SU-DHL-6 (cell line): ENCODE results near the gene PRKCE.

Source experiments
- H2AFZ ChIP-seq: fragments of 200-600 bp; sonication (generic); 2 replicates; pipeline ENCODE4 v1.6.1; 2014; ENCODE audit warnings: low read depth, mild to moderate bottlenecking, moderate library complexity, mixed read lengths, antibody characterized with exemption, low read length; ENCODE audit not compliant: severe bottlenecking
- H3F3A ChIP-seq: fragments of 200-600 bp; shearing (Covaris generic); 2 replicates; pipeline ENCODE4 v1.6.0; 2016; ENCODE audit warnings: antibody characterized with exemption, mild to moderate bottlenecking; ENCODE audit not compliant: insufficient read depth
- H3K27ac ChIP-seq: fragments of 200-600 bp; sonication (generic); 2 replicates; pipeline ENCODE4 v1.5.1; 2016; ENCODE audit warnings: low read depth, mild to moderate bottlenecking, low read length, moderate library complexity, mixed read lengths
- H3K27me3 ChIP-seq: fragments of 200-600 bp; sonication (generic), shearing (Covaris generic); 2 replicates; pipeline ENCODE4 v1.6.0; 2014; ENCODE audit warnings: mild to moderate bottlenecking, low read length
- H3K36me3 ChIP-seq: fragments of 200-600 bp; sonication (generic); 2 replicates; pipeline ENCODE4 v1.6.1; 2014; ENCODE audit warnings: mild to moderate bottlenecking, low read length, mixed read lengths
- H3K4me2 ChIP-seq: fragments of 300-600, 200-600 bp; shearing (Covaris generic), sonication (generic); 2 replicates; pipeline ENCODE4 v1.6.0; 2014; ENCODE audit warnings: low read length, low read depth, mild to moderate bottlenecking; ENCODE audit not compliant: poor library complexity, severe bottlenecking
- H3K4me3 ChIP-seq: fragments of 200-600 bp; sonication (generic); 2 replicates; pipeline ENCODE4 v1.5.1; 2014; ENCODE audit warnings: antibody characterized with exemption, low read length, mild to moderate bottlenecking, mixed read lengths; ENCODE audit not compliant: insufficient read depth, poor library complexity, severe bottlenecking
- H3K79me2 ChIP-seq: fragments of 200-600 bp; sonication (generic); 2 replicates; pipeline ENCODE4 v1.6.1; 2014; ENCODE audit warnings: mild to moderate bottlenecking, low read length, moderate library complexity; ENCODE audit not compliant: insufficient read depth
- H3K9ac ChIP-seq: fragments of 200-600 bp; sonication (generic); 2 replicates; pipeline ENCODE4 v1.7.0; 2014; ENCODE audit warnings: mild to moderate bottlenecking, low read length
- H3K9me2 ChIP-seq: fragments of 200-600 bp; sonication (generic); replicated peaks from 2 replicates; pipeline ENCODE4 v1.6.1; 2014; ENCODE audit warnings: low read length; ENCODE audit not compliant: insufficient read depth
- H3K9me3 ChIP-seq: fragments of 200-600 bp; sonication (generic); 2 replicates; pipeline ENCODE4 v1.6.1; 2014; ENCODE audit warnings: low read length, mixed read lengths; ENCODE audit not compliant: insufficient read depth
- H4K20me1 ChIP-seq: fragments of 200-600 bp; sonication (generic); 2 replicates; pipeline ENCODE4 v1.6.1; 2014; ENCODE audit warnings: low read depth, mild to moderate bottlenecking, antibody characterized with exemption, low read length, moderate library complexity, mixed read lengths
- CTCF ChIP-seq: fragments of 200-600 bp; sonication (generic); IDR thresholded peaks from one replicate; pipeline ENCODE4 v1.5.1; 2017; ENCODE audit warnings: antibody characterized with exemption, mild to moderate bottlenecking, low read length, moderate library complexity; ENCODE audit not compliant: insufficient read depth, poor library complexity, severe bottlenecking
- EZH2phosphoT487 ChIP-seq: fragments of 200-600 bp; sonication (generic), shearing (Covaris generic); conservative IDR thresholded peaks from 2 replicates; pipeline ENCODE4 v1.6.1; 2018; ENCODE audit warnings: mild to moderate bottlenecking, antibody characterized with exemption, low read length, moderate library complexity, mixed read lengths

PRKCE gene

GRCh38 chr2:45761635-45762034, 110.2 kb downstream of the PRKCE start:
- Histone ChIP-seq H3K27me3 (no peaks in the 10 kb centered on the region), H3K27ac (no peak overlapping the region), H4K20me1 (no peaks in the 10 kb centered on the region), H3F3A (no peaks in the 10 kb centered on the region), H3K4me3 (no peak overlapping the region), H3K9ac (no peak overlapping the region), H3K4me2 (no peak overlapping the region), H3K79me2 (no peaks in the 10 kb centered on the region), H3K9me2 (no peaks in the 10 kb centered on the region), H3K9me3 (no peaks in the 10 kb centered on the region), H3K36me3 (no peaks in the 10 kb centered on the region), H2AFZ (no peak overlapping the region)
- TF ChIP-seq CTCF, result no peak
- no peak for TF ChIP-seq EZH2phosphoT487

- no peak overlapping the region for H3K9ac ChIP-seq
- H3K4me2 ChIP-seq, result no peak overlapping the region
- no peaks in the 10 kb centered on the region for H3K79me2 ChIP-seq
- H3K9me3 ChIP-seq, result no peaks in the 10 kb centered on the region
- no peak for TF ChIP-seq CTCF
- TF ChIP-seq EZH2phosphoT487, result no peak
- H3K27me3 ChIP-seq, result no peaks in the 10 kb centered on the region
- H3K27ac ChIP-seq, result no peak overlapping the region
- H3K4me3 ChIP-seq, result no peak overlapping the region
- H3F3A ChIP-seq, result no peaks in the 10 kb centered on the region
- no peak overlapping the region for H2AFZ ChIP-seq
- H3K36me3 ChIP-seq, result no peaks in the 10 kb centered on the region
- no peaks in the 10 kb centered on the region for H4K20me1 ChIP-seq
- H3K9me2 ChIP-seq, result no peaks in the 10 kb centered on the region
Observed at GRCh38 chr2:45763255-45763654, 111.8 kb downstream of the PRKCE start.

GRCh38 chr2:45763797-45764196, 112.3 kb downstream of the PRKCE start:
- H3F3A ChIP-seq, result no peaks in the 10 kb centered on the region
- no peak overlapping the region for H3K4me2 ChIP-seq
- no peaks in the 10 kb centered on the region for H3K27me3 ChIP-seq
- H3K9ac ChIP-seq, result no peak overlapping the region
- H3K27ac ChIP-seq, result no peak overlapping the region
- H4K20me1 ChIP-seq, result no peaks in the 10 kb centered on the region
- no peaks in the 10 kb centered on the region for H3K9me2 ChIP-seq
- H3K79me2 ChIP-seq, result no peaks in the 10 kb centered on the region
- no peaks in the 10 kb centered on the region for H3K36me3 ChIP-seq
- no peak overlapping the region for H3K4me3 ChIP-seq
- no peaks in the 10 kb centered on the region for H3K9me3 ChIP-seq
- no peak overlapping the region for H2AFZ ChIP-seq
- TF ChIP-seq EZH2phosphoT487, result no peak
- TF ChIP-seq CTCF, result no peak
